GM20000 (cell line): Measurements from ENCODE around the gene NFIC.
"Not testable (repeated sequence)": the region's sequence is repeated elsewhere in the genome, so short reads cannot be mapped to it uniquely, and the experiment has no call there.

Experiments used
- DNase-seq: peaks from one replicate; pipeline ENCODE4 v3.0.0; 2012; ENCODE audit warnings: low spot score
- CTCF ChIP-seq: IDR thresholded peaks from 2 replicates; pipeline ENCODE4 v1.5.1; 2012; ENCODE audit warnings: mild to moderate bottlenecking, control low read depth; ENCODE audit errors: extremely low read depth, missing control alignments

NFIC gene

GRCh38 chr19:3396881-3397265, 30.5 kb downstream of the NFIC start:
- no peak for DNase-seq
- TF ChIP-seq CTCF = no peak

- no peak for DNase-seq
- TF ChIP-seq CTCF = no peak
These were observed 31.1 kb downstream of the NFIC start for GRCh38 chr19:3397266-3398022.

- no peak for DNase-seq
- TF ChIP-seq CTCF = no peak
These were observed 31.9 kb downstream of the NFIC start for GRCh38 chr19:3398114-3398899.

GRCh38 chr19:3398900-3399278, 32.5 kb downstream of the NFIC start:
- TF ChIP-seq CTCF = no peak
- DNase-seq = no peak

GRCh38 chr19:3399311-3399710, 32.9 kb downstream of the NFIC start:
- DNase-seq = not testable (repeated sequence)

- no peak for TF ChIP-seq CTCF
- DNase-seq = no peak
These were observed 34.8 kb downstream of the NFIC start for GRCh38 chr19:3401004-3401768.

GRCh38 chr19:3402631-3403443, 36.5 kb downstream of the NFIC start:
- DNase-seq = no peak
- TF ChIP-seq CTCF = no peak
